HCT116 (cell line): Measurements from ENCODE around the gene P3H4. TPM values are rescaled to one million over a fixed set of nuclear protein-coding genes. Genes with fewer than 3 reads are reported as not detected.
A peak's percentile ranks its signal among the peaks of the same experiment; 100 is the strongest.

ENCODE experiments used
- ATAC-seq: fragments of 200-7000 bp; cut with Tn5 transposase; 2 replicates; pipeline ENCODE4 v1.9.1; 2020; ENCODE audit warnings: mild to moderate bottlenecking, moderate library complexity
- BruUV-seq: library from RNA; stranded (reverse); fragments of 400-500 nt; replicated peaks from 2 replicates; lab custom pipeline; 2021; lab: Mats Ljungman, UMichigan
- CTCF ChIA-PET: fragments of 300-600 bp; sonication (Branson Sonifier 250); formaldehyde crosslinking; loops from one replicate; lab custom pipeline; 2021; ENCODE audit warnings: antibody characterized with exemption; lab: Charles Lee
- POLR2A ChIA-PET: fragments of 300-600, 350-600 bp; sonication (Branson Sonifier 250); formaldehyde crosslinking; loops from one replicate; lab custom pipeline; 2021; ENCODE audit warnings: antibody characterized with exemption; lab: Charles Lee
- RAD21 ChIA-PET, 2 experiments: fragments of 300-600 bp; sonication (Branson Sonifier 250); formaldehyde crosslinking; loops; one replicate each; lab custom pipeline; 2023; ENCODE audit warnings: low total read pairs in 2 of 2; ENCODE audit not compliant: uncharacterized antibody in 2 of 2, unreplicated experiment in 2 of 2, low non-redundant PET in 1 of 2; lab: Charles Lee
- DNase-seq: peaks from one replicate; pipeline ENCODE4 v3.0.0-alpha.2; 2010; ENCODE audit warnings: low read depth, low spot score
- H2AFZ ChIP-seq: fragments of 200-600 bp; shearing (Covaris generic), sonication (generic); 2 replicates; pipeline ENCODE4 v1.6.1; 2017; ENCODE audit warnings: low read depth, mixed run types, mixed read lengths, antibody characterized with exemption, low read length; ENCODE audit not compliant: poor library complexity, severe bottlenecking
- H3K27ac ChIP-seq: 2 replicates; pipeline ENCODE4 v1.5.1; 2012; ENCODE audit warnings: low read depth, low read length
- H3K27me3 ChIP-seq: fragments of 200-600 bp; sonication (generic); 2 replicates; pipeline ENCODE4 v1.6.1; 2016; ENCODE audit warnings: mixed run types, low read length, mixed read lengths; ENCODE audit not compliant: insufficient read depth
- H3K36me3 ChIP-seq, 2 experiments: fragments of 200-500 bp in 1 of 2; fragments of 200-600 bp in 1 of 2; sonication (Bioruptor generic) in 1 of 2; sonication (generic) in 1 of 2; 2 replicates each; pipeline versions ENCODE4 v1.5.1 to v1.6.1; 2014 to 2016; ENCODE audit warnings: low read length in 2 of 2, inconsistent platforms in 1 of 2, mixed read lengths in 1 of 2, mixed run types in 1 of 2; ENCODE audit not compliant: insufficient read depth in 2 of 2, control insufficient read depth in 1 of 2
- H3K4me1 ChIP-seq, 2 experiments: fragments of 200-600 bp in 1 of 2; sonication (generic) in 1 of 2; 2 replicates each; pipeline versions ENCODE4 v1.5.1 to v1.6.1; 2012 to 2017; ENCODE audit warnings: low read length in 2 of 2, inconsistent platforms in 1 of 2, mild to moderate bottlenecking in 1 of 2, mixed read lengths in 1 of 2, mixed run types in 1 of 2, moderate library complexity in 1 of 2; ENCODE audit not compliant: insufficient read depth in 2 of 2, control insufficient read depth in 1 of 2
- H3K4me2 ChIP-seq: fragments of 200-600 bp; sonication (generic); 2 replicates; pipeline ENCODE4 v1.6.1; 2017; ENCODE audit warnings: mixed run types, low read length, mixed read lengths
- H3K4me3 ChIP-seq, 2 experiments: fragments of 200-600 bp in 1 of 2; sonication (generic) in 1 of 2; replicated peaks in 1 of 2; 2 replicates each; pipeline ENCODE4 v1.5.1; 2011 to 2016; ENCODE audit warnings: low read length in 2 of 2, control low read depth in 1 of 2, low read depth in 1 of 2, mild to moderate bottlenecking in 1 of 2, mixed read lengths in 1 of 2, mixed run types in 1 of 2
- H3K79me2 ChIP-seq: fragments of 200-600 bp; sonication (generic); 2 replicates; pipeline ENCODE4 v1.6.1; 2017; ENCODE audit warnings: mild to moderate bottlenecking, mixed run types, low read length, moderate library complexity, mixed read lengths; ENCODE audit not compliant: insufficient read depth
- H3K9ac ChIP-seq: fragments of 200-600 bp; sonication (generic); 2 replicates; pipeline ENCODE4 v1.6.1; 2016; ENCODE audit warnings: low read length, mixed read lengths
- H3K9me2 ChIP-seq: fragments of 200-600 bp; sonication (generic), shearing (Covaris generic); 2 replicates; pipeline ENCODE4 v1.6.1; 2017; ENCODE audit warnings: mixed run types, mild to moderate bottlenecking, moderate library complexity; ENCODE audit not compliant: insufficient read depth
- H3K9me3 ChIP-seq, 2 experiments: fragments of 200-500 bp in 1 of 2; fragments of 200-600 bp in 1 of 2; sonication (Bioruptor generic) in 1 of 2; sonication (generic) in 1 of 2; 2 replicates each; pipeline ENCODE4 v1.6.1; 2014 to 2017; ENCODE audit warnings: low read length in 2 of 2, mixed read lengths in 2 of 2, inconsistent platforms in 1 of 2, low read depth in 1 of 2, mild to moderate bottlenecking in 1 of 2, mixed run types in 1 of 2, moderate library complexity in 1 of 2; ENCODE audit not compliant: control insufficient read depth in 1 of 2, insufficient read depth in 1 of 2
- H4K20me1 ChIP-seq: fragments of 200-600 bp; sonication (generic), shearing (Covaris generic); 2 replicates; pipeline ENCODE4 v1.6.1; 2017; ENCODE audit warnings: mixed run types, mild to moderate bottlenecking, moderate library complexity; ENCODE audit not compliant: insufficient read depth
- CBX3 ChIP-seq: IDR thresholded peaks from 2 replicates; pipeline ENCODE4 v1.6.1; 2012; ENCODE audit warnings: low read depth
- EGR1 ChIP-seq: IDR thresholded peaks from 2 replicates; pipeline ENCODE4 v1.6.1; 2012; ENCODE audit warnings: low read depth
- EZH2phosphoT487 ChIP-seq: fragments of 200-600 bp; IDR thresholded peaks from 2 replicates; pipeline ENCODE4 v1.6.1; 2018; ENCODE audit warnings: antibody characterized with exemption, borderline replicate concordance
- JUND ChIP-seq: IDR thresholded peaks from 2 replicates; pipeline ENCODE4 v1.6.1; 2012
- POLR2A ChIP-seq: IDR thresholded peaks from 2 replicates; pipeline ENCODE4 v1.7.0; 2011; ENCODE audit warnings: borderline replicate concordance; ENCODE audit not compliant: insufficient read depth, insufficient read length; ENCODE audit errors: extremely low read depth
- REST ChIP-seq: IDR thresholded peaks from 2 replicates; pipeline ENCODE4 v1.6.1; 2012; ENCODE audit warnings: low read depth
- SP1 ChIP-seq: IDR thresholded peaks from 2 replicates; pipeline ENCODE4 v1.6.1; 2012; ENCODE audit warnings: low read depth
- SRF ChIP-seq: IDR thresholded peaks from 2 replicates; pipeline ENCODE4 v1.6.1; 2012; ENCODE audit warnings: low read depth
- TCF7L2 ChIP-seq: IDR thresholded peaks from 2 replicates; pipeline ENCODE4 v1.7.0; 2011; ENCODE audit warnings: borderline replicate concordance, inconsistent platforms; ENCODE audit not compliant: insufficient read depth, insufficient read length; ENCODE audit errors: extremely low read depth
- YY1 ChIP-seq: IDR thresholded peaks from 2 replicates; pipeline ENCODE4 v1.6.1; 2011; ENCODE audit warnings: low read length, low read depth, moderate library complexity, mild to moderate bottlenecking; ENCODE audit not compliant: insufficient replicate concordance; ENCODE audit errors: extremely low read depth
- ZBTB33 ChIP-seq: IDR thresholded peaks from 2 replicates; pipeline ENCODE4 v1.6.1; 2011; ENCODE audit warnings: mild to moderate bottlenecking, low read length, moderate library complexity; ENCODE audit not compliant: insufficient replicate concordance; ENCODE audit errors: extremely low read depth
- ZFX ChIP-seq: fragments of 450-650 bp; IDR thresholded peaks from 2 replicates; pipeline ENCODE4 v1.6.1; 2017
- ZNF274 ChIP-seq: fragments of 200-500 bp; sonication (Bioruptor generic); IDR thresholded peaks from 2 replicates; pipeline ENCODE4 v1.6.1; 2014; ENCODE audit warnings: mild to moderate bottlenecking, low read depth, low read length, inconsistent platforms
- intact Hi-C: fragments of 100-400 bp; cut with micrococcal nuclease; formaldehyde crosslinking; loops from 2 replicates; pipeline ENCODE4 v1.10.0; 2022
- total RNA-seq: library from RNA; stranded (reverse); gene quantifications from one replicate; pipeline ENCODE4 v1.2.1, GENCODE V29; 2021; ENCODE audit not compliant: unreplicated experiment
- TF ChIP-seq, protein P1 (sequence below), 3 experiments: fragments of 200-600 bp in 1 of 3; sonication (generic) in 1 of 3; IDR thresholded peaks in 2 of 3; conservative IDR thresholded peaks in 1 of 3; 2 replicates each; pipeline ENCODE4 v1.5.1; 2012 to 2017; ENCODE audit warnings: low read depth in 2 of 3, low read length in 2 of 3, antibody characterized with exemption in 1 of 3, borderline replicate concordance in 1 of 3, control low read depth in 1 of 3, mild to moderate bottlenecking in 1 of 3, mixed read lengths in 1 of 3, mixed run types in 1 of 3, moderate library complexity in 1 of 3; ENCODE audit not compliant: insufficient read depth in 1 of 3

P3H4 gene
- total RNA-seq, 1 experiment from 2014 or later = 23.4 TPM

DNA sequence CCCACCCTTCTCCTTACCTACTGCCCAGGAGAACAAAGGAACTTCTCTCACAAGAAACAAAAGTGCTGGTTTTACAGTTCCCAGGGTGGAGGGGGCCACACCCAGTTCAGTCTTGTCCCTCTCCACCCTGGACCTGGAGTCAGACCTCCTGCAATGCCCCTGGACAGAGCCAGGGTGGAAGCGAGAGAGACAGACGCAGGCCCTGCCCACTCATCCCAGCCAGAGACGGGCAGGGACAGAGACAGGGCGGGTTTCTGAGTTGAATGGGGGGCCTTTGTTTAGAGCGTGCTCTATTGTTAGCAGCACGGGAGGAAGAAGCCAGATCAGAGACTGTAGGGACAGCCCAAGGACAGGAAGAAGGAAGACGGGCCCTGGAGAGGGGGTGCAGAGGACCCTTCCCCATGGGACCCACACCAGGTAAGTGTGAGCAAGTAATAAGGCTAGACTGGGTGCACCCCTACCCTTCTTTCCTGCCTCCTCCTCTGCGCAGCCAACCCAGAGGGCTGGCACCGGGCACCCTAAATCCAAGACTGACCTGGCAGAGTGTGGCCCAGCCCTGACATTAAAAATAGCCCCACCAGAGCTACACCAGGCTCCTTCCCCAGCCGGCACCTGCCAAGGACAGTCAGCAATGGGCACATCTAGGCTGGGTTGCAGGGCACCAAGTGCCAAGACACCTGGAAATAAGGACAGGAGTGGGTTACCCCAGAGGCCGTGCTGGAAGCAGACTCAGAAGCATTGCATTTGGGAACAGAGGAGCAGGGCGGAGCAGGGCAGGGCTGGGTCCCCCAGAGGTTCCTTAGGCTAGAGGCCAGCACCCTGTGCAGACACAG is 36.1 kb downstream of the P3H4 start:
- Histone ChIP-seq H3K9me2 (no peaks in the 10 kb centered on the region), H2AFZ (no peak overlapping the region), H3K27ac (peak overlapping the region; percentile 44), H3K9ac (peak overlapping the region; percentile 40)
- BruUV-seq = no TSS peak
- RAD21 ChIA-PET = interaction anchor here in 1 of 2 experiments (0.7 kb wide), 1 partner anchor 25 kb away, joined by 3 read pairs; no protein-coding TSS in a partner anchor
- TF ChIP-seq SRF (no peak), CBX3 (no peak), JUND (no peak), REST (no peak), ZNF274 (no peak), SP1 (no peak), YY1 (no peak), EGR1 (no peak), EZH2phosphoT487 (no peak), POLR2A (no peak), ZBTB33 (no peak), ZFX (no peak), TCF7L2 (no peak)
- TF ChIP-seq, protein P1, sequence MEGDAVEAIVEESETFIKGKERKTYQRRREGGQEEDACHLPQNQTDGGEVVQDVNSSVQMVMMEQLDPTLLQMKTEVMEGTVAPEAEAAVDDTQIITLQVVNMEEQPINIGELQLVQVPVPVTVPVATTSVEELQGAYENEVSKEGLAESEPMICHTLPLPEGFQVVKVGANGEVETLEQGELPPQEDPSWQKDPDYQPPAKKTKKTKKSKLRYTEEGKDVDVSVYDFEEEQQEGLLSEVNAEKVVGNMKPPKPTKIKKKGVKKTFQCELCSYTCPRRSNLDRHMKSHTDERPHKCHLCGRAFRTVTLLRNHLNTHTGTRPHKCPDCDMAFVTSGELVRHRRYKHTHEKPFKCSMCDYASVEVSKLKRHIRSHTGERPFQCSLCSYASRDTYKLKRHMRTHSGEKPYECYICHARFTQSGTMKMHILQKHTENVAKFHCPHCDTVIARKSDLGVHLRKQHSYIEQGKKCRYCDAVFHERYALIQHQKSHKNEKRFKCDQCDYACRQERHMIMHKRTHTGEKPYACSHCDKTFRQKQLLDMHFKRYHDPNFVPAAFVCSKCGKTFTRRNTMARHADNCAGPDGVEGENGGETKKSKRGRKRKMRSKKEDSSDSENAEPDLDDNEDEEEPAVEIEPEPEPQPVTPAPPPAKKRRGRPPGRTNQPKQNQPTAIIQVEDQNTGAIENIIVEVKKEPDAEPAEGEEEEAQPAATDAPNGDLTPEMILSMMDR (IDR thresholded peaks at IDR 0.05 in 2 of 3, conservative IDR thresholded peaks at IDR 0.05 in 1 of 3; ENCODE audit: borderline replicate concordance in 1 of 3, insufficient read depth in 1 of 3, low read depth in 2 of 3, low read length in 2 of 3) = no peak
- TF ChIP-seq, all 23 proteins: peak for 0
- peak overlapping the region; percentile 86 for H3K4me2 ChIP-seq
- H3K4me3 ChIP-seq = no peak overlapping the region; a peak in 1 of 4 replicates
- peaks cover 76% of the 10 kb centered on the region for H3K79me2 ChIP-seq
- H3K27me3 ChIP-seq = no peaks in the 10 kb centered on the region
- ChIA-PET POLR2A (interaction anchor here (1.8 to 3.4 kb wide), 3 partner anchors 10 to 25 kb away, joined by 4 to 36 read pairs (median 6); partner anchors contain the start of gene JUP), CTCF (interaction anchor here (3.0 to 3.6 kb wide), 2 partner anchors 10 kb away, joined by 28 to 35 read pairs; partner anchors contain the start of gene JUP)
- H3K36me3 ChIP-seq = peaks cover 2 to 7% of the 10 kb centered on the region in 2 experiments; a peak in 2 of 4 replicates
- H3K4me1 ChIP-seq = peaks cover 81 to 90% of the 10 kb centered on the region in 2 experiments
- intact Hi-C loops = no loop called here
- H3K9me3 ChIP-seq = no peaks in the 10 kb centered on the region
- H4K20me1 ChIP-seq = no peaks in the 10 kb centered on the region
- ATAC-seq (no peak), DNase-seq (no peak)
